NT2/D1 (cell line): ENCODE measurements around the gene UBAC2.

Source experiments
- SUZ12 ChIP-seq: IDR thresholded peaks from 2 replicates; pipeline ENCODE4 v1.6.1; 2011; ENCODE audit not compliant: insufficient read length, insufficient read depth; ENCODE audit errors: extremely low read depth
- YY1 ChIP-seq: IDR thresholded peaks from 2 replicates; pipeline ENCODE4 v1.6.1; 2011; ENCODE audit not compliant: insufficient read length, insufficient read depth

DNA sequence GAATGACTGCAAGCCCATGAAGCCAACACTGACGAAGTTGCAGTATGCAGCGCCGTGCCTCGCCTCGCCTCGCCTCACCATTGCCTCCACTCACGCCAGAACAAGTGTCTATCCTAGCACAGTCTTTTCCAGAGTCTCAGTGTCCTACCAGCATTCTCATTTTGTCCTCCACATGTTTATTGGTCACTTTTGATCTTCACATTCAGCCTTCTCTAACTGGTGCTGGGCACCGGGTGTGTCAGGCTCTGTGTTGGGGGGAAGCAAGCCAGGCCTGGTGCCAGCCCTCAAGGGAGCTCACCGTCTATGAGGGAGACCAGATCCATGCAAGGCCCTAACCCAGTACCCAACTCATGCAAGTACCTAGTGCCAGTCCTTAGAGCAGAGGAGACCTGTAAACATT lies 176.3 kb downstream of the UBAC2 start:
- TF ChIP-seq SUZ12 (no peak), YY1 (no peak)
